Endothelial cell of umbilical vein (primary cell): Measurements from ENCODE around the gene CABP5. TPM values are rescaled to one million over a fixed set of nuclear protein-coding genes. Genes with fewer than 3 reads are reported as not detected.

ENCODE experiments used
- BruUV-seq: library from RNA; stranded (reverse); fragments of 400-500 nt; replicated peaks from 2 replicates; lab custom pipeline; 2021; lab: Mats Ljungman, UMichigan
- CTCF ChIA-PET: fragments of 300-600, 350-600 bp; sonication (Branson Sonifier 250); formaldehyde crosslinking; loops from one replicate; lab custom pipeline; 2021; ENCODE audit warnings: antibody characterized with exemption, inconsistent platforms; lab: Charles Lee
- POLR2A ChIA-PET: fragments of 300-600, 350-600 bp; sonication (Branson Sonifier 250); formaldehyde crosslinking; loops from one replicate; lab custom pipeline; 2021; ENCODE audit warnings: antibody characterized with exemption, inconsistent platforms; lab: Charles Lee
- DNase-seq: peaks from one replicate; pipeline ENCODE4 v3.0.0-alpha.2; 2011; ENCODE audit warnings: low read depth, low spot score
- FAIRE-seq: peaks from 2 replicates; lab custom pipeline; 2011; peaks lifted over from hg19 to GRCh38; lab: Jason Lieb, UNC
- H2AFZ ChIP-seq: 2 replicates; pipeline ENCODE4 v1.6.0; 2012; ENCODE audit warnings: low read depth, low read length, control low read depth, inconsistent platforms
- H3K27ac ChIP-seq: 2 replicates; pipeline ENCODE4 v1.5.1; 2011; ENCODE audit warnings: low read depth, mild to moderate bottlenecking, control low read depth, low read length, moderate library complexity; ENCODE audit not compliant: insufficient read depth
- H3K27me3 ChIP-seq, 2 experiments: 2 replicates each; pipeline versions ENCODE4 v1.6.0 to v1.6.1; 2011; ENCODE audit warnings: low read length in 2 of 2, mixed read lengths in 1 of 2; ENCODE audit not compliant: control insufficient read depth in 2 of 2, insufficient read depth in 2 of 2
- H3K36me3 ChIP-seq, 2 experiments: 2 replicates in 1 of 2; 3 replicates in 1 of 2; pipeline ENCODE4 v1.5.1; 2011; ENCODE audit warnings: low read length in 2 of 2, mild to moderate bottlenecking in 1 of 2, moderate library complexity in 1 of 2; ENCODE audit not compliant: control insufficient read depth in 2 of 2, insufficient read depth in 2 of 2; ENCODE audit errors: extremely low read depth in 1 of 2
- H3K4me1 ChIP-seq: 3 replicates; pipeline ENCODE4 v1.5.1; 2011; ENCODE audit warnings: mild to moderate bottlenecking, low read length; ENCODE audit not compliant: control insufficient read depth, insufficient read depth; ENCODE audit errors: extremely low read depth
- H3K4me2 ChIP-seq: 2 replicates; pipeline ENCODE4 v1.6.1; 2011; ENCODE audit warnings: low read length, control low read depth, mixed read lengths; ENCODE audit not compliant: insufficient read depth
- H3K4me3 ChIP-seq, 3 experiments: fragments of 200-600 bp in 1 of 3; sonication (generic), shearing (Covaris generic) in 1 of 3; replicated peaks in 1 of 3; 2 replicates each; pipeline ENCODE4 v1.5.1; 2011 to 2016; ENCODE audit warnings: control low read depth in 3 of 3, low read length in 3 of 3, mild to moderate bottlenecking in 2 of 3, inconsistent platforms in 1 of 3, low read depth in 1 of 3, moderate library complexity in 1 of 3; ENCODE audit not compliant: insufficient read depth in 1 of 3
- H3K79me2 ChIP-seq: 2 replicates; pipeline ENCODE4 v1.6.0; 2012; ENCODE audit warnings: low read length, inconsistent platforms; ENCODE audit not compliant: control insufficient read depth, insufficient read depth
- H3K9ac ChIP-seq: replicated peaks from 2 replicates; pipeline ENCODE3; 2011; ENCODE audit warnings: low read length, control low read depth; ENCODE audit not compliant: insufficient read depth; ENCODE audit errors: extremely low read depth
- H3K9me1 ChIP-seq: replicated peaks from 3 replicates; pipeline ENCODE4 v1.6.0; 2011; ENCODE audit warnings: mild to moderate bottlenecking, low read length; ENCODE audit not compliant: control insufficient read depth, insufficient read depth; ENCODE audit errors: extremely low read depth
- H3K9me3 ChIP-seq: replicated peaks from 2 replicates; pipeline ENCODE4 v1.5.1; 2012; ENCODE audit warnings: low read length, inconsistent platforms; ENCODE audit not compliant: control insufficient read depth, insufficient read depth
- H4K20me1 ChIP-seq: replicated peaks from 2 replicates; pipeline ENCODE3; 2011; ENCODE audit warnings: mild to moderate bottlenecking, low read length; ENCODE audit not compliant: control insufficient read depth, insufficient read depth; ENCODE audit errors: extremely low read depth
- EZH2 ChIP-seq: IDR thresholded peaks from 2 replicates; pipeline ENCODE4 v1.6.1; 2012; ENCODE audit warnings: borderline replicate concordance, low read depth, mild to moderate bottlenecking, moderate library complexity, low read length, inconsistent platforms; ENCODE audit not compliant: severe bottlenecking
- FOS ChIP-seq: IDR thresholded peaks from 2 replicates; pipeline ENCODE4 v1.6.1; 2011; ENCODE audit warnings: mild to moderate bottlenecking, low read length, moderate library complexity, borderline replicate concordance; ENCODE audit not compliant: insufficient read depth
- GATA2 ChIP-seq: IDR thresholded peaks from 2 replicates; pipeline ENCODE4 v1.7.0; 2011; ENCODE audit warnings: low read depth, mild to moderate bottlenecking, moderate library complexity, mixed read lengths, low read length; ENCODE audit not compliant: insufficient read length, insufficient read depth
- JUN ChIP-seq: IDR thresholded peaks from 2 replicates; pipeline ENCODE4 v1.6.1; 2011; ENCODE audit warnings: borderline replicate concordance, low read depth; ENCODE audit not compliant: insufficient read length, insufficient read depth
- MYC ChIP-seq: IDR thresholded peaks from one replicate; pipeline ENCODE4 v1.6.1; 2011; ENCODE audit warnings: mild to moderate bottlenecking, low read depth, low read length
- POLR2A ChIP-seq: IDR thresholded peaks from 2 replicates; pipeline ENCODE4 v1.6.1; 2012; ENCODE audit warnings: low read depth, mild to moderate bottlenecking, control low read depth, low read length
- POLR2AphosphoS5 ChIP-seq: IDR thresholded peaks from 2 replicates; pipeline ENCODE4 v1.6.1; 2012; ENCODE audit warnings: low read depth, mild to moderate bottlenecking, control low read depth, low read length, moderate library complexity; ENCODE audit not compliant: insufficient read depth
- dilution Hi-C: fragments of 300-500 bp; cut with MboI; formaldehyde crosslinking; loops from one replicate; pipeline ENCODE4 v1.15.0; 2019; ENCODE audit warnings: low sequenced_read_pairs; ENCODE audit not compliant: extremely low pct_ligation_motif_present
- intact Hi-C: fragments of 100-400 bp; cut with micrococcal nuclease; formaldehyde crosslinking; loops from one replicate; pipeline ENCODE4 v1.10.0; 2022
- polyA plus RNA-seq, 4 experiments: library from polyadenylated mRNA; depleted of rRNA in 3 of 4; stranded (reverse) in 3 of 4; unstranded in 1 of 4; fragments of >200 nt; gene quantifications; 2 replicates each; pipeline versions ENCODE4 v1.2.1 to v1.2.3, GENCODE V29; 2011 to 2012; ENCODE audit warnings: missing spikeins in 1 of 4
- total RNA-seq: library from RNA; stranded (reverse); gene quantifications from 2 replicates; pipeline ENCODE4 v1.2.3, GENCODE V29; 2021
- TF ChIP-seq, protein P1 (sequence below), 2 donors: IDR thresholded peaks; 1 replicate in 1 of 2; 2 replicates in 1 of 2; pipeline ENCODE4 v1.5.1; 2011; ENCODE audit warnings: low read length in 2 of 2, mild to moderate bottlenecking in 2 of 2, moderate library complexity in 2 of 2, control low read depth in 1 of 2, inconsistent platforms in 1 of 2, low read depth in 1 of 2; ENCODE audit not compliant: insufficient read depth in 1 of 2; ENCODE audit errors: extremely low read depth in 1 of 2
- TF ChIP-seq, protein P2 (sequence below): IDR thresholded peaks from 2 replicates; pipeline ENCODE4 v1.6.1; 2011; ENCODE audit not compliant: insufficient read depth, insufficient read length

The CABP5 gene
- total and polyA plus RNA-seq, 2 donors (not counting 3 experiments of a cell fraction or from before 2014, with no cell fraction given) = not detected

DNA sequence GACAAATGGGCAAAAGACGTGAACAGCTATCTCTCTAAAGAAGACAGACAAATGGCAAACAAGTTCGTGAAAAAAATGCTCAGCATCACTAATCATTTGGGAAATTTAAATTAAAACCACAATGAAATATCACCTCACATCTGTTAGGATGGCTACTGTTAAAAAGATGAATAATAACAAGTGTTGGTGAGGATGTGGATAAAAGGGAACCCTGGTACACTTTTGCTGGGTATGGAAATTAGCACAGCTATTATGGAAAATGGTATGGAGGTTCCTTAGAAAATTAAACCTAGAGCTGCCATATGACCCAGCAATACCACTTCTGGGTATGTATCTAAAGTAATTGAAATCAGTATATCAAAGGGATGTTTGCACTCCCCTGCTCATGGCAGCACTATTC lies 7.1 kb downstream of the CABP5 start:
- Histone ChIP-seq H3K79me2 (no peaks in the 10 kb centered on the region), H3K27ac (no peak overlapping the region), H3K9ac (no peak overlapping the region), H2AFZ (no peak overlapping the region), H3K36me3 (no peaks in the 10 kb centered on the region), H4K20me1 (no peaks in the 10 kb centered on the region), H3K9me1 (no peaks in the 10 kb centered on the region), H3K9me3 (no peaks in the 10 kb centered on the region), H3K4me1 (no peaks in the 10 kb centered on the region), H3K4me2 (no peak overlapping the region), H3K4me3 (no peak overlapping the region), H3K27me3 (peaks cover 0 to 2% of the 10 kb centered on the region in 2 experiments)
- no peak for TF ChIP-seq JUN
- no peak for TF ChIP-seq GATA2
- no TSS peak for BruUV-seq
- ChIA-PET POLR2A (no interaction called here), CTCF (no interaction called here)
- dilution Hi-C loops = no loop called here
- DNase-seq (no peak), FAIRE-seq (no peak)
- intact Hi-C loops = no loop called here

DNA sequence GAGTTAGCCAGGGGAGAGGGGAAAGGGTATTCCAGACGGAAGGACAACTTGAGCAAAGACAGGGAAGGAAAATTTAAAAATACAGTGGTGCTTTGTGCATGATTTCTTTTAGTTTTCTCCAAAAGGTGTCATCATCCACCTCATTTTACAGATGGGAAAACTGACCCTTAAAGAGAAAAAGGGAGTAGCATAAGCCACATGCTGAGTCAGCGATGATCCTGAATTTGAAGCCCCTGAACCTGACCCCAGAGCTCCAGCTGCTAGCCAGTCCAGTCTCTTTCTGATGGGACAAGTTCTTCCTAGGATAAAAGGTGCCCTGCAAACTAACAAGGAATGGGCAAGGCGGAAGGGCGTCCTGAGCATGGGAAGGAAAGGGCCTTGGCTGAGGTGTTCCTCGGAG lies 10.3 kb downstream of the CABP5 start:
- H3K79me2 ChIP-seq = no peaks in the 10 kb centered on the region
- TF ChIP-seq, protein P1, sequence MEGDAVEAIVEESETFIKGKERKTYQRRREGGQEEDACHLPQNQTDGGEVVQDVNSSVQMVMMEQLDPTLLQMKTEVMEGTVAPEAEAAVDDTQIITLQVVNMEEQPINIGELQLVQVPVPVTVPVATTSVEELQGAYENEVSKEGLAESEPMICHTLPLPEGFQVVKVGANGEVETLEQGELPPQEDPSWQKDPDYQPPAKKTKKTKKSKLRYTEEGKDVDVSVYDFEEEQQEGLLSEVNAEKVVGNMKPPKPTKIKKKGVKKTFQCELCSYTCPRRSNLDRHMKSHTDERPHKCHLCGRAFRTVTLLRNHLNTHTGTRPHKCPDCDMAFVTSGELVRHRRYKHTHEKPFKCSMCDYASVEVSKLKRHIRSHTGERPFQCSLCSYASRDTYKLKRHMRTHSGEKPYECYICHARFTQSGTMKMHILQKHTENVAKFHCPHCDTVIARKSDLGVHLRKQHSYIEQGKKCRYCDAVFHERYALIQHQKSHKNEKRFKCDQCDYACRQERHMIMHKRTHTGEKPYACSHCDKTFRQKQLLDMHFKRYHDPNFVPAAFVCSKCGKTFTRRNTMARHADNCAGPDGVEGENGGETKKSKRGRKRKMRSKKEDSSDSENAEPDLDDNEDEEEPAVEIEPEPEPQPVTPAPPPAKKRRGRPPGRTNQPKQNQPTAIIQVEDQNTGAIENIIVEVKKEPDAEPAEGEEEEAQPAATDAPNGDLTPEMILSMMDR (IDR thresholded peaks at IDR 0.05; ENCODE audit: extremely low read depth in 1 of 2, insufficient read depth in 1 of 2, low read depth in 1 of 2, low read length in 2 of 2) = no peak
- TF ChIP-seq FOS = no peak
- TF ChIP-seq POLR2A = no peak
- no peak for TF ChIP-seq JUN
- TF ChIP-seq EZH2 = no peak
- no peak for TF ChIP-seq MYC
- no peak for TF ChIP-seq GATA2
- no peak for TF ChIP-seq POLR2AphosphoS5
- TF ChIP-seq, protein P2, sequence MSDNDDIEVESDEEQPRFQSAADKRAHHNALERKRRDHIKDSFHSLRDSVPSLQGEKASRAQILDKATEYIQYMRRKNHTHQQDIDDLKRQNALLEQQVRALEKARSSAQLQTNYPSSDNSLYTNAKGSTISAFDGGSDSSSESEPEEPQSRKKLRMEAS = no peak
- intact Hi-C loops = no loop called here
- no peaks in the 10 kb centered on the region for H3K4me1 ChIP-seq
- H3K27me3 ChIP-seq = no peaks in the 10 kb centered on the region
- no peak overlapping the region for H3K27ac ChIP-seq
- CTCF ChIA-PET = interaction anchor here (1.3 kb wide), 1 partner anchor 11 kb away, joined by 3 read pairs; the partner anchor contains the start of gene CABP5
- no peak overlapping the region for H3K9ac ChIP-seq
- DNase-seq (no peak), FAIRE-seq (no peak)
- no peaks in the 10 kb centered on the region for H3K9me1 ChIP-seq
- POLR2A ChIA-PET = no interaction called here
- no peak overlapping the region for H2AFZ ChIP-seq
- BruUV-seq = no TSS peak
- no peak overlapping the region for H3K4me2 ChIP-seq
- dilution Hi-C loops = no loop called here
- H3K4me3 ChIP-seq = no peak overlapping the region
- no peaks in the 10 kb centered on the region for H4K20me1 ChIP-seq
- no peaks in the 10 kb centered on the region for H3K9me3 ChIP-seq
- no peaks in the 10 kb centered on the region for H3K36me3 ChIP-seq
